HCT116 (cell line): ENCODE measurements around the gene ARHGEF10L. TPM values are rescaled to one million over a fixed set of nuclear protein-coding genes. Genes with fewer than 3 reads are reported as not detected.

Experiments
- ATAC-seq: fragments of 200-7000 bp; cut with Tn5 transposase; 2 replicates; pipeline ENCODE4 v1.9.1; 2020; ENCODE audit warnings: mild to moderate bottlenecking, moderate library complexity
- BruUV-seq: library from RNA; stranded (reverse); fragments of 400-500 nt; replicated peaks from 2 replicates; lab custom pipeline; 2021; lab: Mats Ljungman, UMichigan
- CTCF ChIA-PET: fragments of 300-600 bp; sonication (Branson Sonifier 250); formaldehyde crosslinking; loops from one replicate; lab custom pipeline; 2021; ENCODE audit warnings: antibody characterized with exemption; lab: Charles Lee
- POLR2A ChIA-PET: fragments of 300-600, 350-600 bp; sonication (Branson Sonifier 250); formaldehyde crosslinking; loops from one replicate; lab custom pipeline; 2021; ENCODE audit warnings: antibody characterized with exemption; lab: Charles Lee
- RAD21 ChIA-PET, 2 experiments: fragments of 300-600 bp; sonication (Branson Sonifier 250); formaldehyde crosslinking; loops; one replicate each; lab custom pipeline; 2023; ENCODE audit warnings: low total read pairs in 2 of 2; ENCODE audit not compliant: uncharacterized antibody in 2 of 2, unreplicated experiment in 2 of 2, low non-redundant PET in 1 of 2; lab: Charles Lee
- DNase-seq: peaks from one replicate; pipeline ENCODE4 v3.0.0-alpha.2; 2010; ENCODE audit warnings: low read depth, low spot score
- H2AFZ ChIP-seq: fragments of 200-600 bp; shearing (Covaris generic), sonication (generic); 2 replicates; pipeline ENCODE4 v1.6.1; 2017; ENCODE audit warnings: low read depth, mixed run types, mixed read lengths, antibody characterized with exemption, low read length; ENCODE audit not compliant: poor library complexity, severe bottlenecking
- H3K27ac ChIP-seq: 2 replicates; pipeline ENCODE4 v1.5.1; 2012; ENCODE audit warnings: low read depth, low read length
- H3K27me3 ChIP-seq: fragments of 200-600 bp; sonication (generic); 2 replicates; pipeline ENCODE4 v1.6.1; 2016; ENCODE audit warnings: mixed run types, low read length, mixed read lengths; ENCODE audit not compliant: insufficient read depth
- H3K36me3 ChIP-seq, 2 experiments: fragments of 200-500 bp in 1 of 2; fragments of 200-600 bp in 1 of 2; sonication (Bioruptor generic) in 1 of 2; sonication (generic) in 1 of 2; 2 replicates each; pipeline versions ENCODE4 v1.5.1 to v1.6.1; 2014 to 2016; ENCODE audit warnings: low read length in 2 of 2, inconsistent platforms in 1 of 2, mixed read lengths in 1 of 2, mixed run types in 1 of 2; ENCODE audit not compliant: insufficient read depth in 2 of 2, control insufficient read depth in 1 of 2
- H3K4me1 ChIP-seq, 2 experiments: fragments of 200-600 bp in 1 of 2; sonication (generic) in 1 of 2; 2 replicates each; pipeline versions ENCODE4 v1.5.1 to v1.6.1; 2012 to 2017; ENCODE audit warnings: low read length in 2 of 2, inconsistent platforms in 1 of 2, mild to moderate bottlenecking in 1 of 2, mixed read lengths in 1 of 2, mixed run types in 1 of 2, moderate library complexity in 1 of 2; ENCODE audit not compliant: insufficient read depth in 2 of 2, control insufficient read depth in 1 of 2
- H3K4me2 ChIP-seq: fragments of 200-600 bp; sonication (generic); 2 replicates; pipeline ENCODE4 v1.6.1; 2017; ENCODE audit warnings: mixed run types, low read length, mixed read lengths
- H3K4me3 ChIP-seq, 2 experiments: fragments of 200-600 bp in 1 of 2; sonication (generic) in 1 of 2; replicated peaks in 1 of 2; 2 replicates each; pipeline ENCODE4 v1.5.1; 2011 to 2016; ENCODE audit warnings: low read length in 2 of 2, control low read depth in 1 of 2, low read depth in 1 of 2, mild to moderate bottlenecking in 1 of 2, mixed read lengths in 1 of 2, mixed run types in 1 of 2
- H3K79me2 ChIP-seq: fragments of 200-600 bp; sonication (generic); 2 replicates; pipeline ENCODE4 v1.6.1; 2017; ENCODE audit warnings: mild to moderate bottlenecking, mixed run types, low read length, moderate library complexity, mixed read lengths; ENCODE audit not compliant: insufficient read depth
- H3K9ac ChIP-seq: fragments of 200-600 bp; sonication (generic); 2 replicates; pipeline ENCODE4 v1.6.1; 2016; ENCODE audit warnings: low read length, mixed read lengths
- H3K9me2 ChIP-seq: fragments of 200-600 bp; sonication (generic), shearing (Covaris generic); 2 replicates; pipeline ENCODE4 v1.6.1; 2017; ENCODE audit warnings: mixed run types, mild to moderate bottlenecking, moderate library complexity; ENCODE audit not compliant: insufficient read depth
- H3K9me3 ChIP-seq, 2 experiments: fragments of 200-500 bp in 1 of 2; fragments of 200-600 bp in 1 of 2; sonication (Bioruptor generic) in 1 of 2; sonication (generic) in 1 of 2; 2 replicates each; pipeline ENCODE4 v1.6.1; 2014 to 2017; ENCODE audit warnings: low read length in 2 of 2, mixed read lengths in 2 of 2, inconsistent platforms in 1 of 2, low read depth in 1 of 2, mild to moderate bottlenecking in 1 of 2, mixed run types in 1 of 2, moderate library complexity in 1 of 2; ENCODE audit not compliant: control insufficient read depth in 1 of 2, insufficient read depth in 1 of 2
- H4K20me1 ChIP-seq: fragments of 200-600 bp; sonication (generic), shearing (Covaris generic); 2 replicates; pipeline ENCODE4 v1.6.1; 2017; ENCODE audit warnings: mixed run types, mild to moderate bottlenecking, moderate library complexity; ENCODE audit not compliant: insufficient read depth
- EGR1 ChIP-seq: IDR thresholded peaks from 2 replicates; pipeline ENCODE4 v1.6.1; 2012; ENCODE audit warnings: low read depth
- EZH2 ChIP-seq: fragments of 200-600 bp; sonication (generic); IDR thresholded peaks from 2 replicates; pipeline ENCODE4 v1.6.1; 2017; ENCODE audit warnings: antibody characterized with exemption, mixed run types
- FOSL1 ChIP-seq: IDR thresholded peaks from 2 replicates; pipeline ENCODE4 v1.6.1; 2012; ENCODE audit warnings: low read depth
- POLR2AphosphoS5 ChIP-seq: IDR thresholded peaks from 2 replicates; pipeline ENCODE4 v1.6.1; 2011; ENCODE audit warnings: mild to moderate bottlenecking, low read depth, low read length, moderate library complexity
- RAD21 ChIP-seq: IDR thresholded peaks from 2 replicates; pipeline ENCODE4 v1.6.1; 2012; ENCODE audit warnings: low read depth, mild to moderate bottlenecking
- TCF7L2 ChIP-seq: IDR thresholded peaks from 2 replicates; pipeline ENCODE4 v1.7.0; 2011; ENCODE audit warnings: borderline replicate concordance, inconsistent platforms; ENCODE audit not compliant: insufficient read depth, insufficient read length; ENCODE audit errors: extremely low read depth
- intact Hi-C: fragments of 100-400 bp; cut with micrococcal nuclease; formaldehyde crosslinking; loops from 2 replicates; pipeline ENCODE4 v1.10.0; 2022
- total RNA-seq: library from RNA; stranded (reverse); gene quantifications from one replicate; pipeline ENCODE4 v1.2.1, GENCODE V29; 2021; ENCODE audit not compliant: unreplicated experiment
- TF ChIP-seq, protein P1 (sequence below): IDR thresholded peaks from 2 replicates; pipeline ENCODE4 v1.6.1; 2012; ENCODE audit warnings: low read depth

The ARHGEF10L gene
- total RNA-seq, 1 experiment from 2014 or later = 14.7 TPM

DNA sequence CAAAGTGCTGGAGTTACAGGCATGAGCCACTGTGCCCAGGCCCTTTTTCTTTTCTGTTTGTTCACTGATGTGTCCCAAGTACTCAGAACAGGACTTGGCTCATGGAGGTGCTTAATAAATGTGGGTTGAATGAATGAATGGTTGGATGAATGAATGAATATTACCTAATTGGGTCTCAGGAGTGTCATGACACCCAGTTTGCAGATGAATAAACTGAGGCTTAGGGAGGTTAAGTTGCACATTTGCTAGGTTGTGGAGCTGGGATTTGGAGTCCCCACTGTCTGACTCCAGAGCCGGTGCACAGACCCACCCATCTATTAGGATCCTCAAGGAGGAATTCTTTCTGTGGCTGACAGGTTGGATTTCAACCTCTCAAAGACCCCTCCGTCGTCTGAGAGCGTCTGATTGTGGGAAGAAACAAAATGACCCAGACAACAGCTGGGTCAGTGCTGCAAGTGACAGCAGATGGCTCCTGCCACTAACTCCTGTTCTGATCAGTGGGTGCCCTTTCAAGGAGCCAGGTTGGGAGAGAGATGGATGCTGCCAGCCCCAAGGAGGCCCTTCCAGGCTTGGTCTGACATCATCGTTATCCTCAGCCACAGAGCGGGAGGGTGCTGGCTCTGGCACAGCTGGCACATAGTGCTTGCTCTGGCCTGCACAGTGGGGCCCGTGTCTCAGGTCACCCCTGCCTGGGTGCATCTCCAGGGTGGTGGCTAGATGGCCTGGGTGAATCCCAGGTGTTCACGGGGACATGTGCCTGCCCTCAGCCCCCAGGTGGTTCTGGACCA, 24.2 kb downstream of the ARHGEF10L start:
- Histone ChIP-seq H3K9me3 (no peaks in the 10 kb centered on the region), H3K4me3 (no peak overlapping the region), H3K27me3 (no peaks in the 10 kb centered on the region), H3K36me3 (no peaks in the 10 kb centered on the region), H3K9ac (no peak overlapping the region), H4K20me1 (no peaks in the 10 kb centered on the region), H2AFZ (no peak overlapping the region), H3K4me2 (no peak overlapping the region), H3K9me2 (no peaks in the 10 kb centered on the region), H3K27ac (no peak overlapping the region; the same call in 1 of the 2 replicates), H3K79me2 (peaks cover 16% of the 10 kb centered on the region; the same call in 1 of the 2 replicates), H3K4me1 (peaks cover 29 to 46% of the 10 kb centered on the region in 2 experiments)
- intact Hi-C loops = no loop called here
- DNase-seq = no peak
- ChIA-PET CTCF (interaction anchor here (0.9 kb wide), 1 partner anchor 11 kb away, joined by 3 read pairs; no protein-coding TSS in a partner anchor), RAD21 (no interaction called here), POLR2A (no interaction called here)
- no TSS peak for BruUV-seq
- no peak for ATAC-seq
- no peak for TF ChIP-seq POLR2AphosphoS5
- no peak for TF ChIP-seq FOSL1
- TF ChIP-seq EZH2 = no peak
- TF ChIP-seq TCF7L2 = no peak
- no peak for TF ChIP-seq RAD21
- TF ChIP-seq, protein P1, sequence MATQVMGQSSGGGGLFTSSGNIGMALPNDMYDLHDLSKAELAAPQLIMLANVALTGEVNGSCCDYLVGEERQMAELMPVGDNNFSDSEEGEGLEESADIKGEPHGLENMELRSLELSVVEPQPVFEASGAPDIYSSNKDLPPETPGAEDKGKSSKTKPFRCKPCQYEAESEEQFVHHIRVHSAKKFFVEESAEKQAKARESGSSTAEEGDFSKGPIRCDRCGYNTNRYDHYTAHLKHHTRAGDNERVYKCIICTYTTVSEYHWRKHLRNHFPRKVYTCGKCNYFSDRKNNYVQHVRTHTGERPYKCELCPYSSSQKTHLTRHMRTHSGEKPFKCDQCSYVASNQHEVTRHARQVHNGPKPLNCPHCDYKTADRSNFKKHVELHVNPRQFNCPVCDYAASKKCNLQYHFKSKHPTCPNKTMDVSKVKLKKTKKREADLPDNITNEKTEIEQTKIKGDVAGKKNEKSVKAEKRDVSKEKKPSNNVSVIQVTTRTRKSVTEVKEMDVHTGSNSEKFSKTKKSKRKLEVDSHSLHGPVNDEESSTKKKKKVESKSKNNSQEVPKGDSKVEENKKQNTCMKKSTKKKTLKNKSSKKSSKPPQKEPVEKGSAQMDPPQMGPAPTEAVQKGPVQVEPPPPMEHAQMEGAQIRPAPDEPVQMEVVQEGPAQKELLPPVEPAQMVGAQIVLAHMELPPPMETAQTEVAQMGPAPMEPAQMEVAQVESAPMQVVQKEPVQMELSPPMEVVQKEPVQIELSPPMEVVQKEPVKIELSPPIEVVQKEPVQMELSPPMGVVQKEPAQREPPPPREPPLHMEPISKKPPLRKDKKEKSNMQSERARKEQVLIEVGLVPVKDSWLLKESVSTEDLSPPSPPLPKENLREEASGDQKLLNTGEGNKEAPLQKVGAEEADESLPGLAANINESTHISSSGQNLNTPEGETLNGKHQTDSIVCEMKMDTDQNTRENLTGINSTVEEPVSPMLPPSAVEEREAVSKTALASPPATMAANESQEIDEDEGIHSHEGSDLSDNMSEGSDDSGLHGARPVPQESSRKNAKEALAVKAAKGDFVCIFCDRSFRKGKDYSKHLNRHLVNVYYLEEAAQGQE = no peak
- TF ChIP-seq EGR1 = no peak
